Measurements from ENCODE around the gene RRAS2. TPM values are rescaled to one million over a fixed set of nuclear protein-coding genes. Genes with fewer than 3 reads are reported as not detected.
A peak's percentile ranks its signal among the peaks of the same experiment; 100 is the strongest.

The RRAS2 gene
- total and polyA plus RNA-seq, 9 of the 15 experiments (the other 6 are each of a cell fraction or from before 2014, with no cell fraction given), result 9.4 to 47.5 (median 37.6) TPM

DNA sequence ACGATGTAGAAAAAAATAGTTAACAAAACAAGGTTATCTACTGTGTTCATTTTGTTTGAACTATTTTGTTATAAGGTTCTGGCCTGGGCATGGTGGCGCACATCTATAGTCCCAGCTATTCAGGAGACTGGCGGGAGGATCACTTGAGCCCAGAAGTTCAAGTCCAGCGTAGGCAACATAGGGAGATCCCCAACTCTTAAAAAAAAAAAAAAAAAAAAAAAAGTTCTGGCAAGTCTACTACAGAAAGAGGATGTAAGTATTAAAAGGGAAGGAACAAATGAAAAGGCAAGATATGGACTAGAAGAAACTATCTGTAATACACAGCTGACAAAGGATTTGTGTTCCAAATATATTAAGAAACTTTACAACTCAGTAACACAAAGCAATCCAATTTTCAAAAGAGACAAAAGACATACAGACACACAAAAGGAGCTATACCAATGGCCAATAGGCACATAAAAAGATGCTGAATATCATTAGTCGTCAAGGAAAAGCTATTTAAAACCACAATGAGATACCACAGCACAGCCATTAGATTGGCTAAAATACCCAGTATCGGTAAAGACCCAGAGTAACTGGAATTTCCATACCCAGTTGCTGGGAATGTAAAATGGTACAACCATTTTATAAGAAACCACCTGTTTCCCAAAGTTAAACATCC lies 27.4 kb downstream of the RRAS2 start:
- Histone ChIP-seq H3K9me1 (ENCODE audit: control insufficient read depth, insufficient read depth, low read length) (no peaks in the 10 kb centered on the region), H4K20me1 (replicated peaks; ENCODE audit: control insufficient read depth, insufficient read depth, low read length) (no peaks in the 10 kb centered on the region), H3K4me3 (no peak overlapping the region), H2AFZ (ENCODE audit: low read depth, low read length) (no peak overlapping the region), H3K27me3 (ENCODE audit: control insufficient read depth in 2 of 2, insufficient read depth in 2 of 2, low read length in 2 of 2) (no peaks in the 10 kb centered on the region), H3K79me2 (ENCODE audit: control insufficient read depth, insufficient read depth, low read length) (peaks cover 65% of the 10 kb centered on the region), H3K4me1 (replicated peaks in 1 of 2; ENCODE audit: control insufficient read depth in 2 of 2, insufficient read depth in 2 of 2, low read length in 2 of 2) (no peaks in the 10 kb centered on the region), H3K36me3 (ENCODE audit: control insufficient read depth, insufficient read depth, low read length) (no peaks in the 10 kb centered on the region), H3K9ac (ENCODE audit: insufficient read depth in 1 of 2, low read depth in 2 of 2, low read length in 2 of 2) (no peak overlapping the region), H3K27ac (ENCODE audit: extremely low read depth, low read depth, low read length) (no peak overlapping the region), H3K4me2 (ENCODE audit: insufficient read depth, low read length) (no peak overlapping the region), H3K9me3 (replicated peaks; ENCODE audit: control insufficient read depth, insufficient read depth, low read depth, low read length) (no peaks in the 10 kb centered on the region; the same call in 1 of the 2 replicates)
- TF ChIP-seq NCOA6 (IDR thresholded peaks at IDR 0.05) (no peak), ZNF384 (IDR thresholded peaks at IDR 0.05; ENCODE audit: low read depth, low read length) (0 out of 2 replicates have a peak, but pooled peaks have one; percentile 25), ZBTB33 (CRISPR knock-in tag; IDR thresholded peaks at IDR 0.05) (peak; percentile 63), ZFPM2 (CRISPR knock-in tag; IDR thresholded peaks at IDR 0.05) (no peak)
- in situ Hi-C loops (cut with MboI), result no loop called here
- no TSS peak for BruUV-seq (replicated peaks)
- WGBS (ENCODE audit: insufficient coverage, low coverage, missing lambda C conversion rate), result 74% methylated on average over 6 of the region's 6 CpGs
- FAIRE-seq, result no peak
- POLR2A ChIA-PET, result interaction anchor here (1.4 kb wide), 1 partner anchor 10 kb away, joined by 3 read pairs; no protein-coding TSS in a partner anchor
- CTCF ChIA-PET (ENCODE audit: low intra/inter-chr PET ratio), result no interaction called here
- DNase-seq (ENCODE audit: extremely low read depth in 1 of 4, low spot score in 3 of 4), result no peak
- intact Hi-C loops (cut with micrococcal nuclease), result no loop called here
- ATAC-seq, result no peak
